Measurements from ENCODE around the gene RNU1-3. TPM values are rescaled to one million over a fixed set of nuclear protein-coding genes. Genes with fewer than 3 reads are reported as not detected.
"Not testable (repeated sequence)": the region's sequence is repeated elsewhere in the genome, so short reads cannot be mapped to it uniquely, and the experiment has no call there.

The RNU1-3 gene
- total and polyA plus RNA-seq, 4 experiments from 2014 or later = 3,010 to 3,866 TPM; not detected in 2

GRCh38 chr1:16684738-16685337 lies 18.1 kb upstream of the RNU1-3 start:
- H3K36me3 ChIP-seq (ENCODE audit: insufficient read depth, low read length); H3K4me1 ChIP-seq (ENCODE audit: insufficient read depth, low read length); H3K9me3 ChIP-seq (ENCODE audit: control insufficient read depth in 1 of 2, low read length in 2 of 2); H3K4me1 Mint-ChIP-seq; POLR2A ChIA-PET (ENCODE audit: partially characterized antibody); H3K27me3 Mint-ChIP-seq; intact Hi-C loops (cut with micrococcal nuclease); H3K4me3 ChIP-seq (ENCODE audit: low read length in 2 of 2); H3K36me3 Mint-ChIP-seq; H3K27me3 ChIP-seq (ENCODE audit: insufficient read depth, low read length); CTCF ChIA-PET (ENCODE audit: partially characterized antibody); H3K27ac Mint-ChIP-seq; H3K4me3 Mint-ChIP-seq; H3K9me3 Mint-ChIP-seq; H3K27ac ChIP-seq (ENCODE audit: low read depth, low read length): not testable (repeated sequence)
- peak in 3 of 5 donors; percentile 21 to 36 (median 33) for DNase-seq

- H3K4me3 ChIP-seq (ENCODE audit: low read length in 2 of 2); H3K36me3 ChIP-seq (ENCODE audit: insufficient read depth, low read length); intact Hi-C loops (cut with micrococcal nuclease); H3K27me3 Mint-ChIP-seq; H3K4me1 Mint-ChIP-seq; DNase-seq; H3K27me3 ChIP-seq (ENCODE audit: insufficient read depth, low read length); H3K27ac Mint-ChIP-seq; H3K4me3 Mint-ChIP-seq; H3K9me3 ChIP-seq (ENCODE audit: control insufficient read depth in 1 of 2, low read length in 2 of 2); POLR2A ChIA-PET (ENCODE audit: partially characterized antibody); CTCF ChIA-PET (ENCODE audit: partially characterized antibody); H3K4me1 ChIP-seq (ENCODE audit: insufficient read depth, low read length); H3K27ac ChIP-seq (ENCODE audit: low read depth, low read length); H3K36me3 Mint-ChIP-seq; H3K9me3 Mint-ChIP-seq: not testable (repeated sequence)
Observed at GRCh38 chr1:16684152-16684551, 17.4 kb upstream of the RNU1-3 start.

- H3K36me3 Mint-ChIP-seq; H3K27me3 ChIP-seq (ENCODE audit: insufficient read depth, low read length); POLR2A ChIA-PET (ENCODE audit: partially characterized antibody); H3K9me3 Mint-ChIP-seq; CTCF ChIA-PET (ENCODE audit: partially characterized antibody); H3K4me3 Mint-ChIP-seq; DNase-seq; H3K27ac Mint-ChIP-seq; intact Hi-C loops (cut with micrococcal nuclease); H3K36me3 ChIP-seq (ENCODE audit: insufficient read depth, low read length); H3K9me3 ChIP-seq (ENCODE audit: control insufficient read depth in 1 of 2, low read length in 2 of 2); H3K4me1 ChIP-seq (ENCODE audit: insufficient read depth, low read length); H3K27ac ChIP-seq (ENCODE audit: low read depth, low read length); H3K4me3 ChIP-seq (ENCODE audit: low read length in 2 of 2): not testable (repeated sequence)
- peaks cover 5 to 12% of the 10 kb centered on the region in 2 donors for H3K27me3 Mint-ChIP-seq
- peaks cover 6 to 12% (median 11%) of the 10 kb centered on the region in 4 donors for H3K4me1 Mint-ChIP-seq
Observed at GRCh38 chr1:16682803-16683202, 16.1 kb upstream of the RNU1-3 start.

GRCh38 chr1:16680366-16680765 lies 13.6 kb upstream of the RNU1-3 start:
- H3K9me3 ChIP-seq (ENCODE audit: control insufficient read depth in 1 of 2, low read length in 2 of 2); H3K4me3 Mint-ChIP-seq; H3K36me3 Mint-ChIP-seq; intact Hi-C loops (cut with micrococcal nuclease); H3K9me3 Mint-ChIP-seq; H3K27ac ChIP-seq (ENCODE audit: low read depth, low read length); H3K27ac Mint-ChIP-seq; H3K4me3 ChIP-seq (ENCODE audit: low read length in 2 of 2); H3K27me3 Mint-ChIP-seq; H3K36me3 ChIP-seq (ENCODE audit: insufficient read depth, low read length); H3K27me3 ChIP-seq (ENCODE audit: insufficient read depth, low read length); DNase-seq; CTCF ChIA-PET (ENCODE audit: partially characterized antibody); POLR2A ChIA-PET (ENCODE audit: partially characterized antibody): not testable (repeated sequence)
- peaks cover 13 to 26% (median 15%) of the 10 kb centered on the region in 4 donors for H3K4me1 Mint-ChIP-seq
- H3K4me1 ChIP-seq (ENCODE audit: insufficient read depth, low read length) = peaks cover 15% of the 10 kb centered on the region

GRCh38 chr1:16677552-16678431 lies 11.0 kb upstream of the RNU1-3 start:
- peaks cover 13 to 26% (median 15%) of the 10 kb centered on the region in 4 donors for H3K4me1 Mint-ChIP-seq
- ChIA-PET CTCF (ENCODE audit: partially characterized antibody) (no interaction called here), POLR2A (ENCODE audit: partially characterized antibody) (no interaction called here)
- Histone ChIP-seq H3K9me3 (ENCODE audit: control insufficient read depth in 1 of 2, low read length in 2 of 2) (no peaks in the 10 kb centered on the region), H3K4me3 (ENCODE audit: low read length in 2 of 2) (no peak overlapping the region), H3K36me3 (ENCODE audit: insufficient read depth, low read length) (no peaks in the 10 kb centered on the region), H3K27ac (ENCODE audit: low read depth, low read length) (no peak overlapping the region), H3K27me3 (ENCODE audit: insufficient read depth, low read length) (no peaks in the 10 kb centered on the region), H3K4me1 (ENCODE audit: insufficient read depth, low read length) (peaks cover 15% of the 10 kb centered on the region)
- DNase-seq = peak in 4 of 5 donors; percentile 39 to 72 (median 46)
- peak overlapping the region in 7 of 8 donors; percentile 7 to 80 (median 27) for H3K4me3 Mint-ChIP-seq
- peaks cover 1 to 8% of the 10 kb centered on the region in 2 donors for H3K27me3 Mint-ChIP-seq
- H3K27ac Mint-ChIP-seq = peak overlapping the region in 3 of 7 donors; percentile 19 to 96 (median 70)
- intact Hi-C loops (cut with micrococcal nuclease) = no loop called here
- H3K36me3 Mint-ChIP-seq = peaks cover 0 to 3% of the 10 kb centered on the region in 2 donors
- H3K9me3 Mint-ChIP-seq = no peaks in the 10 kb centered on the region

GRCh38 chr1:16676661-16677523 lies 10.1 kb upstream of the RNU1-3 start:
- H3K27ac ChIP-seq (ENCODE audit: low read depth, low read length); H3K36me3 Mint-ChIP-seq; H3K27me3 ChIP-seq (ENCODE audit: insufficient read depth, low read length); intact Hi-C loops (cut with micrococcal nuclease); CTCF ChIA-PET (ENCODE audit: partially characterized antibody); H3K9me3 ChIP-seq (ENCODE audit: control insufficient read depth in 1 of 2, low read length in 2 of 2); H3K27me3 Mint-ChIP-seq; H3K36me3 ChIP-seq (ENCODE audit: insufficient read depth, low read length); H3K9me3 Mint-ChIP-seq; H3K4me3 ChIP-seq (ENCODE audit: low read length in 2 of 2); POLR2A ChIA-PET (ENCODE audit: partially characterized antibody): not testable (repeated sequence)
- H3K4me3 Mint-ChIP-seq = peak overlapping the region in 5 of 8 donors; percentile 13 to 65 (median 29)
- H3K27ac Mint-ChIP-seq = peak overlapping the region in 3 of 7 donors; percentile 29 to 96 (median 63)
- H3K4me1 Mint-ChIP-seq = peaks cover 13 to 26% (median 15%) of the 10 kb centered on the region in 4 donors
- peak in 3 of 5 donors; percentile 27 to 64 (median 50) for DNase-seq
- H3K4me1 ChIP-seq (ENCODE audit: insufficient read depth, low read length) = peaks cover 15% of the 10 kb centered on the region

- CTCF ChIA-PET (ENCODE audit: partially characterized antibody); H3K36me3 ChIP-seq (ENCODE audit: insufficient read depth, low read length); H3K27ac ChIP-seq (ENCODE audit: low read depth, low read length); H3K27ac Mint-ChIP-seq; POLR2A ChIA-PET (ENCODE audit: partially characterized antibody); H3K27me3 ChIP-seq (ENCODE audit: insufficient read depth, low read length); H3K9me3 ChIP-seq (ENCODE audit: control insufficient read depth in 1 of 2, low read length in 2 of 2); DNase-seq; H3K4me3 ChIP-seq (ENCODE audit: low read length in 2 of 2); intact Hi-C loops (cut with micrococcal nuclease); H3K36me3 Mint-ChIP-seq; H3K9me3 Mint-ChIP-seq; H3K4me3 Mint-ChIP-seq; H3K27me3 Mint-ChIP-seq: not testable (repeated sequence)
- peaks cover 15% of the 10 kb centered on the region for H3K4me1 ChIP-seq (ENCODE audit: insufficient read depth, low read length)
- H3K4me1 Mint-ChIP-seq = peaks cover 13 to 26% (median 15%) of the 10 kb centered on the region in 4 donors
Observed at GRCh38 chr1:16675118-16675510, 8.4 kb upstream of the RNU1-3 start.

Data from CD4-positive, alpha-beta memory T cell (primary cell).